Transverse colon (tissue), 4 donors: Measurements from ENCODE around the gene DNAJC5. TPM values are rescaled to one million over a fixed set of nuclear protein-coding genes. Genes with fewer than 3 reads are reported as not detected.

Source experiments
- DNase-seq: peaks from one replicate; pipeline ENCODE4 v3.0.0-alpha.2; 2019
- H3K27ac ChIP-seq, 4 donors: fragments of 200-600 bp; sonication (generic); 2 replicates each; pipeline ENCODE4 v1.5.1; 2016 to 2018; ENCODE audit warnings: inconsistent platforms in 4 of 4
- H3K27me3 ChIP-seq: fragments of 200-600 bp; sonication (generic); 2 replicates; pipeline ENCODE4 v1.5.1; 2017; ENCODE audit warnings: inconsistent platforms
- H3K36me3 ChIP-seq, 4 donors: fragments of 200-600 bp; sonication (generic); 2 replicates each; pipeline ENCODE4 v1.5.1; 2017 to 2019; ENCODE audit warnings: inconsistent platforms in 4 of 4
- H3K4me1 ChIP-seq, 4 donors: fragments of 200-600 bp; sonication (generic); 2 replicates each; pipeline ENCODE4 v1.5.1; 2017 to 2020; ENCODE audit warnings: inconsistent platforms in 4 of 4
- H3K4me3 ChIP-seq, 4 donors: fragments of 200-600 bp; sonication (generic); 1 replicate in 1 of 4; 2 replicates in 3 of 4; pipeline versions ENCODE4 v1.5.1 to v1.6.1; 2017 to 2019; ENCODE audit warnings: inconsistent platforms in 4 of 4
- H3K9me3 ChIP-seq, 2 donors: fragments of 200-600 bp; sonication (generic); 2 replicates each; pipeline ENCODE4 v1.5.1; 2017 to 2019; ENCODE audit warnings: inconsistent platforms in 2 of 2
- CTCF ChIP-seq, 5 experiments: fragments of 200-600 bp in 3 of 5; fragments of 450-650 bp in 2 of 5; sonication (generic) in 3 of 5; IDR thresholded peaks; 1 replicate in 2 of 5; 2 replicates in 3 of 5; pipeline ENCODE4 v1.5.1; 2016 to 2017; ENCODE audit warnings: antibody characterized with exemption in 5 of 5, inconsistent platforms in 3 of 5, mild to moderate bottlenecking in 2 of 5, moderate library complexity in 1 of 5
- EP300 ChIP-seq: sonication (generic); formaldehyde crosslinking; IDR thresholded peaks from one replicate; pipeline ENCODE4 v1.6.1; 2017; ENCODE audit warnings: antibody characterized with exemption, low read depth
- POLR2A ChIP-seq: fragments of 450-650 bp; IDR thresholded peaks from one replicate; pipeline ENCODE4 v1.6.1; 2016; ENCODE audit warnings: antibody characterized with exemption, mild to moderate bottlenecking, moderate library complexity
- POLR2AphosphoS5 ChIP-seq, 3 donors: sonication (generic); formaldehyde crosslinking; IDR thresholded peaks; one replicate each; pipeline ENCODE4 v1.6.1; 2016; ENCODE audit warnings: antibody characterized with exemption in 3 of 3
- whole genome bisulfite sequencing, 2 donors: methylation state at CpG; one replicate each; pipeline ENCODE4 v1.1.5; 2018; ENCODE audit warnings: low coverage in 1 of 2; 5-methylcytosine and 5-hydroxymethylcytosine counted together
- in situ Hi-C, 4 donors: fragments of 200-750 bp; cut with MboI; loops; one replicate each; pipeline versions ENCODE4 v1.15.0 to v1.15.1; 2017; ENCODE audit warnings: low sequenced_read_pairs in 3 of 4, low pct_ligation_motif_present in 1 of 4, low pct_unique_long_range_greater_than_20kb in 1 of 4
- intact Hi-C: fragments of 100-400 bp; cut with DNase I; formaldehyde crosslinking; loops from one replicate; pipeline ENCODE4 v1.15.1; 2023; ENCODE audit warnings: low total_unique reads
- total RNA-seq, 4 donors: library from RNA; depleted of rRNA; stranded (reverse); fragments of >200 nt; gene quantifications; one replicate each; pipeline ENCODE4 v1.1.0, GENCODE V29; 2016

The DNAJC5 gene
- total RNA-seq, 4 donors from 2014 or later: 59.9 to 77.3 (median 71.4) TPM

DNA sequence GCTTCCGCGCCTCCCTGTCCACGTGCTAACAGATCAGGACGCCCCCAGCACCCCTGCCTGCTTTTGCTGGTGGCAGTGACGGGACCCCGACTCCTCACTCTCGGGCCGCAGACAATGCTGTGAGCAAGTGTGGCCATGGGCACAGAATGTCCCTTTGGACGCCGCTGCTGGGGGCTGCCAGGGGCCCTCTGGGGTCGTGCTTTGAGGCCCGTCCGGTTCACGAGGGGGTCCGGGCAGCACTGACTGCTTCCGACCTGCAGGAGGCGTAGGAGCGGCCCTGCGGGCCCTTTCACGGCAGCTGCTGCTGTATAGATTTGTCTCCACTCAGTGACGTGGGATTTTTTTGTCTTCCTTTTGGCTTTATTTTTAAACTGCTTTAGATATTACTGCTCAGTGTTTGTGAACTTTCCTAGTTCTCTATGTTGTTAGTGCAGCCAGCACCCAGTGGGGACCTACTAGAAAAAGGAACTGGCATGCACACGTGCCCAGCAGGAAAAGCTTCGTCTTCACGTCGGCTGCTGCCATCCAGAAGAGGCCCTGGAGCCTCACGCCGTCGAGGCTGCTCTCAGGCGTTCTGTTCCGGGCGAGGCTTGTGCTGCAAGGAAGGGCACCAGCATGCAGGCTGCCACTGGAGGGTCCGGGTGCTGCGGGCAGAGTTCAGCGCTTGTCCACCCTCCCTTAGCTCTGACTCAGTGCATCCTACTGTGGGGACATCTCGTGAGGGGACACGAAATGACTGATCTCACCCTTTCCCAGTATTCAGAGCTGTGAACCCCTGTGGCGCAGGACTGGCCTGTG lies 39.5 kb downstream of the DNAJC5 start:
- Histone ChIP-seq H3K36me3 (peaks cover 0 to 25% (median 9%) of the 10 kb centered on the region in 4 donors), H3K27ac (no peak overlapping the region), H3K9me3 (no peaks in the 10 kb centered on the region), H3K4me1 (peaks cover 0 to 5% (median 2%) of the 10 kb centered on the region in 4 donors), H3K27me3 (no peaks in the 10 kb centered on the region), H3K4me3 (no peak overlapping the region)
- intact Hi-C loops (no loop called here), in situ Hi-C loops (no loop called here)
- DNase-seq: no peak
- WGBS, 2 donors: 84 to 100% methylated on average over 3 to 37 of the region's 37 CpGs
- peak in 2 of 5 experiments; percentile 16 to 24 for TF ChIP-seq CTCF (IDR thresholded peaks at IDR 0.05)
- no peak for TF ChIP-seq POLR2AphosphoS5 (IDR thresholded peaks at IDR 0.05)

DNA sequence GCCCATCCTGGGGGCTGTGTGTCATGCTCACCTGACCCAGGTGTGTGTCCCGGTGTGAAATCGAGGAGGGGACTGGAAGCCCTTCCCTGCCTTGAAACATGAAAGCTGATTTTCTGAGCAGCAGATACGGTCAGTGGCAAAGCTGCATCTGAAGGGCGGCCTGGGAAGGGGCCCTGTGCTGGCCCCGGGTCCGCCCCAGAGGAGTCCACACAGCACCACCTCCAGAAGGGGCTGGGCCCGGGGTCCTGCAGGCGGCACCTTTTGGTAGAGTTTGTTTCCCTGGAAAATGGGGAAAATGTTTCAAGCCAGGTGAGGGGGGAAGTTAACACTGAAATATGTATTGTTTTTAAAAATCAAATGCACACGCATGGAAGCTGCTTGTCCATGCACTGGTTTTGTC lies 40.5 kb downstream of the DNAJC5 start:
- Histone ChIP-seq H3K36me3 (peaks cover 0 to 22% (median 6%) of the 10 kb centered on the region in 4 donors), H3K9me3 (no peaks in the 10 kb centered on the region), H3K4me3 (no peak overlapping the region), H3K4me1 (peaks cover 0 to 5% (median 2%) of the 10 kb centered on the region in 4 donors), H3K27me3 (no peaks in the 10 kb centered on the region), H3K27ac (no peak overlapping the region)
- DNase-seq: no peak
- 91% methylated on average over 9 of the region's 9 CpGs; no CpG with 5 or more reads in 1 of the 2 donors for WGBS, 2 donors
- intact Hi-C loops (no loop called here), in situ Hi-C loops (no loop called here)
- TF ChIP-seq POLR2A: no peak
- no peak for TF ChIP-seq CTCF (IDR thresholded peaks at IDR 0.05)
- TF ChIP-seq EP300: no peak
- TF ChIP-seq POLR2AphosphoS5 (IDR thresholded peaks at IDR 0.05): no peak

- Histone ChIP-seq H3K36me3 (peaks cover 0 to 14% (median 5%) of the 10 kb centered on the region in 4 donors), H3K4me1 (peaks cover 0 to 3% (median 0%) of the 10 kb centered on the region in 4 donors), H3K27me3 (no peaks in the 10 kb centered on the region), H3K9me3 (no peaks in the 10 kb centered on the region), H3K4me3 (no peak overlapping the region), H3K27ac (no peak overlapping the region)
- no peak for TF ChIP-seq CTCF (IDR thresholded peaks at IDR 0.05)
- TF ChIP-seq EP300: no peak
- TF ChIP-seq POLR2AphosphoS5 (IDR thresholded peaks at IDR 0.05): no peak
- no peak for TF ChIP-seq POLR2A
- intact Hi-C loops (no loop called here), in situ Hi-C loops (no loop called here)
- WGBS, 2 donors: 80 to 88% methylated on average over 1 to 14 of the region's 14 CpGs
- DNase-seq: no peak
These were observed 42.7 kb downstream of the DNAJC5 start for GRCh38 chr20:63937596-63937995.

- peaks cover 0 to 25% (median 11%) of the 10 kb centered on the region in 4 donors for H3K36me3 ChIP-seq
- no peaks in the 10 kb centered on the region for H3K27me3 ChIP-seq
- WGBS, 2 donors: 92% methylated on average over 30 of the region's 33 CpGs; no CpG with 5 or more reads in 1 of the 2 donors
- H3K4me3 ChIP-seq: no peak overlapping the region
- no peaks in the 10 kb centered on the region for H3K9me3 ChIP-seq
- DNase-seq: no peak
- no peak overlapping the region for H3K27ac ChIP-seq
- H3K4me1 ChIP-seq: peaks cover 0 to 3% (median 0%) of the 10 kb centered on the region in 4 donors
- TF ChIP-seq CTCF (IDR thresholded peaks at IDR 0.05) (no peak), EP300 (no peak), POLR2AphosphoS5 (IDR thresholded peaks at IDR 0.05) (no peak), POLR2A (no peak)
- in situ Hi-C loops: no loop called here
- intact Hi-C loops: no loop called here
These were observed 44.4 kb downstream of the DNAJC5 start for GRCh38 chr20:63939061-63939935.
